NCI-H446 treated with DMSO at 0.1 percent for 48 hours (cell line): Measurements from ENCODE around the gene SCIMP.
"Not testable (repeated sequence)": the region's sequence is repeated elsewhere in the genome, so short reads cannot be mapped to it uniquely, and the experiment has no call there.

Experiments
- DNase-seq: peaks from one replicate; lab custom pipeline; 2025; lab: John Stamatoyannopoulos, UW

SCIMP gene

GRCh38 chr17:5237541-5238016 is 2.9 kb upstream of the SCIMP start:
- no peak for DNase-seq

GRCh38 chr17:5236938-5237540 is 2.4 kb upstream of the SCIMP start:
- no peak for DNase-seq

- DNase-seq = not testable (repeated sequence)
These were observed 1.2 kb downstream of the SCIMP start for GRCh38 chr17:5233492-5233891.

GRCh38 chr17:5226940-5227878 is 7.5 kb downstream of the SCIMP start:
- DNase-seq = no peak

- DNase-seq = no peak
These were observed 8.8 kb downstream of the SCIMP start for GRCh38 chr17:5225668-5226457.

- DNase-seq = not testable (repeated sequence)
These were observed 12.7 kb downstream of the SCIMP start for GRCh38 chr17:5221912-5222311.

GRCh38 chr17:5220074-5220473 is 14.6 kb downstream of the SCIMP start:
- no peak for DNase-seq

- no peak for DNase-seq
These were observed 15.1 kb downstream of the SCIMP start for GRCh38 chr17:5219536-5219935.

GRCh38 chr17:5217562-5217961 is 17.1 kb downstream of the SCIMP start:
- DNase-seq = not testable (repeated sequence)

GRCh38 chr17:5211458-5211857 is 23.2 kb downstream of the SCIMP start:
- DNase-seq = no peak

- DNase-seq = no peak
These were observed 23.9 kb downstream of the SCIMP start for GRCh38 chr17:5210614-5211252.

- no peak for DNase-seq
These were observed 24.6 kb downstream of the SCIMP start for GRCh38 chr17:5210091-5210490.

- no peak for DNase-seq
These were observed 25.3 kb downstream of the SCIMP start for GRCh38 chr17:5209396-5209795.

GRCh38 chr17:5203908-5204294 is 30.8 kb downstream of the SCIMP start:
- DNase-seq = no peak

- no peak for DNase-seq
These were observed 31.3 kb downstream of the SCIMP start for GRCh38 chr17:5203178-5203907.

GRCh38 chr17:5201011-5201410 is 33.6 kb downstream of the SCIMP start:
- no peak for DNase-seq

GRCh38 chr17:5200360-5200759 is 34.3 kb downstream of the SCIMP start:
- no peak for DNase-seq

GRCh38 chr17:5198472-5198871 is 36.2 kb downstream of the SCIMP start:
- DNase-seq = no peak

- DNase-seq = no peak
These were observed 40.3 kb downstream of the SCIMP start for GRCh38 chr17:5194346-5194745.

GRCh38 chr17:5191541-5192417 is 42.9 kb downstream of the SCIMP start, which contains the start of gene ZNF594:
ZNF594 (minus strand) TSS chr17:5191868; CDS start chr17:5184256, 7,612 bp downstream.
- DNase-seq = peak; percentile 86
